SK-N-MC (cell line): Measurements from ENCODE around the gene FAM89B.

Experiments used
- DNase-seq: peaks from one replicate; pipeline ENCODE4 v3.0.0-alpha.2; 2011; ENCODE audit warnings: low read depth, low spot score
- H3K27ac ChIP-seq: fragments of 200-600 bp; sonication (generic); 2 replicates; pipeline ENCODE4 v1.5.1; 2016; ENCODE audit warnings: mixed run types
- H3K36me3 ChIP-seq: fragments of 200-600 bp; sonication (generic); 2 replicates; pipeline ENCODE4 v1.6.1; 2017; ENCODE audit warnings: antibody characterized with exemption, low read length, mixed read lengths; ENCODE audit not compliant: insufficient read depth
- H3K4me3 ChIP-seq: fragments of 200-600 bp; sonication (generic); 2 replicates; pipeline ENCODE4 v1.5.1; 2016
- H3K9ac ChIP-seq: fragments of 200-600 bp; sonication (generic); 2 replicates; pipeline ENCODE4 v1.8.0; 2017; ENCODE audit warnings: mixed run types, mixed read lengths; ENCODE audit not compliant: insufficient read length
- H3K9me3 ChIP-seq: fragments of 200-600 bp; sonication (generic); 2 replicates; pipeline ENCODE4 v1.6.1; 2017; ENCODE audit warnings: low read depth, mild to moderate bottlenecking, antibody characterized with exemption, low read length, moderate library complexity, mixed read lengths
- EZH2 ChIP-seq: fragments of 200-600 bp; sonication (generic); IDR thresholded peaks from one replicate; pipeline ENCODE4 v1.6.1; 2017; ENCODE audit warnings: antibody characterized with exemption
- FOXP2 ChIP-seq: optimal IDR thresholded peaks from 2 replicates; pipeline ENCODE3; 2011; ENCODE audit warnings: mild to moderate bottlenecking, moderate library complexity; ENCODE audit not compliant: insufficient read depth; ENCODE audit errors: extremely low read length, control extremely low read depth
- POLR2AphosphoS5 ChIP-seq: IDR thresholded peaks from 2 replicates; pipeline ENCODE4 v1.6.1; 2012; ENCODE audit warnings: mild to moderate bottlenecking, low read depth, low read length, borderline replicate concordance

FAM89B gene

DNA sequence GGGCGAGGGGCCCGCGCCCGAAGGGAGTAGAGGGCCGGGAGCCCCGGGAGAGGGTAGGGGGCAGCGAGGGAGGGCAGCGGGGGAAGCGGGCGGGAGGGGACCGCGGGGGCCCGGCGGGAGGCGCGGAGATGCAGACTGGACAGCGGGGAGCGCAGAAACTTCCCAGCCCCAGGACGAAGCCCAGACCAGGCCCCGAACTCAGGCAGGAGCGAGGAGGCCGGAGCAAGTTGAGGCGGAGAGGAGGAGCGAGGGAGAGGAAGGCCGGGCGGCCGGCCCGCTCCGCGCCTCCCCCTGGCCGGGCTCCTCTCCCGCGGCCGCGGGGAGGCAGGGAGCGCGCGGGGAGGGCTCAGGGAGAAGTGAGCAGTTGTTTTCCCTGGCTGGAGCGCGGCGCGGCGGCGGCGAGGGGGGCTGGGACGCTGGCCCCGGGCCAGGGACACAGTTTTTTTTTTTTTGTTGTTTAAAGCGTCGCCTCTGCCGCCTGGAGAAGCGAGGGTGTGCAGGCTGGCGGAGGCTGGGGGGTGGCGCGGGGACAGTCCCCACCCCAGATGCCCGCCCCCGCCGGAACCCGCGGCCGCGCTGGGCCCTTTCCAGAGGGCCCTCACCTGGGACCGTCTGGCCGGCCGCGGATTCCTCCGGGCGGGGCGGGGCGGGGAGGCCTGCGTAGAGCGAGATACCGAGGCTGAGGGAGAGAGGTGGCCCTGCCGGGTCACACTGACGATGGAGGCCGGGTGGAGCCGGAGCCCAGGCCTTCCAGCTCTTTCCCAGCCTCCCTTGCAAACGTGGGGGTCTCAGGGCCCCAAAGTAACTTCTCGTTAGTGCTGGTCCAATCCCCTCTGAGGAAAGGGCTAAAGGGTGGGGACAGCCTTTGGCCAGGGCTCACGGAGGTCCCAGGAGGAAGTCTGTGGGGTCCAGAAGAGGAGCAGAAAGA lies 14.1 kb upstream of the FAM89B start, which contains the start of gene LTBP3:
LTBP3 (minus strand) TSS at position 358 of the 928 bp plus-strand sequence. CDS start 400 bp downstream, outside the sequence.
- Histone ChIP-seq H3K27ac (peak within 1 kb of the TSS; percentile 83), H3K4me3 (peak within 1 kb of the TSS; percentile 89), H3K9me3 (no peaks in the 10 kb centered on the region), H3K36me3 (no peaks in the 10 kb centered on the region), H3K9ac (peak within 1 kb of the TSS; percentile 85)
- DNase-seq = no peak
- no peak for TF ChIP-seq FOXP2
- TF ChIP-seq POLR2AphosphoS5 = peak; percentile 47; the same call in 1 of the 2 replicates
- no peak for TF ChIP-seq EZH2

DNA sequence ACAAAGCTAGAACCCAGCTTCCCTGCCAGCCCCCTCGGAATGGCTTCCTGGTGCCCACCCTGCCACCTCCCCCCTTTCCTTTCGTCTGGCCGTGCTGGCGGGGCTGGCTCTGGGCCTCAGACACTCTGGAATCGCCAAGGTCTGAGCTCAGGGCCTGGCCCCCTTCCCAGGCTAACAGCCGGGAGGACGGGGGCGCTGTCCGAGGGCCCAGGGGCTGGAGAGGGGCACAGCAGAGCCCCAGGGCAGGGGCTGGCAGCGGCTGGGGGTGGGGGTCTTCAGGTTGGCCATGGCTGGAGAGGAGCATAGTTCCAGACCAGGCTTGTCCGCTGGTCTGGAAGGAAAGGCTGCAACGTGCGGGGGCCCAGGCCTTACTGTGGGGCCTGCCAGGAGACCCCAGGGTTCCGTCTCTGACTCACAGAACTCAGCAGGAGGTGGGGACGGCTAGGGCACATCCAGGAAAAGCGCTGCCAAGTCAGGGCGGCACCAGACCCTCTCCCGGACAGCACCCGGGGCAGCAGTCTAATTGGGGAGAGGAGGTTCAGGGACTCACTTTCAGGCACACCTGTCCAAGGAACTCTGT lies 13.3 kb upstream of the FAM89B start:
- DNase-seq = no peak
- peak overlapping the region; percentile 80 for H3K27ac ChIP-seq
- TF ChIP-seq POLR2AphosphoS5 (no peak), EZH2 (no peak), FOXP2 (no peak)
- peak overlapping the region; percentile 89 for H3K4me3 ChIP-seq
- no peaks in the 10 kb centered on the region for H3K36me3 ChIP-seq
- H3K9ac ChIP-seq = peak overlapping the region; percentile 84
- H3K9me3 ChIP-seq = no peaks in the 10 kb centered on the region

DNA sequence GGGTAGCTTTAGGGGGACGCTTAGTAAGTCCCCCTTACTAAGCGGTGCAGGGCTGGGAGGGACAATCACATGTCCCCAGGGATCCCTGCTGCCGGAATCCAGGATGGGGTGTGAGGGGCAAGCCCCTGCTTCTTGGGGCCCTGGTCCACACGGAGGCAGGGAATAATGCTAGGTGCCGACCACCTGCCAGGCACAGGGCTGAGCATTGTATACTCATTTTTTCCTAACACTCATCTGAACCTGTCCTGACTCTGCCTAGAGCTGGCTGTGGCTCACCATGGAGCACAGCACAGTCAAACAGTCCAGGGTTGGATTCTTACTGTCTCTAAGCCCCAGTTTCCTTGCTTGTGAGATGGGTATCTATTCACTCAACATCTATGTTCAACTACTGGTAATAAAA lies 12.8 kb upstream of the FAM89B start:
- Histone ChIP-seq H3K4me3 (no peak overlapping the region), H3K9ac (no peak overlapping the region), H3K9me3 (no peaks in the 10 kb centered on the region), H3K36me3 (no peaks in the 10 kb centered on the region), H3K27ac (peak overlapping the region; percentile 80)
- TF ChIP-seq FOXP2 = no peak
- DNase-seq = no peak

DNA sequence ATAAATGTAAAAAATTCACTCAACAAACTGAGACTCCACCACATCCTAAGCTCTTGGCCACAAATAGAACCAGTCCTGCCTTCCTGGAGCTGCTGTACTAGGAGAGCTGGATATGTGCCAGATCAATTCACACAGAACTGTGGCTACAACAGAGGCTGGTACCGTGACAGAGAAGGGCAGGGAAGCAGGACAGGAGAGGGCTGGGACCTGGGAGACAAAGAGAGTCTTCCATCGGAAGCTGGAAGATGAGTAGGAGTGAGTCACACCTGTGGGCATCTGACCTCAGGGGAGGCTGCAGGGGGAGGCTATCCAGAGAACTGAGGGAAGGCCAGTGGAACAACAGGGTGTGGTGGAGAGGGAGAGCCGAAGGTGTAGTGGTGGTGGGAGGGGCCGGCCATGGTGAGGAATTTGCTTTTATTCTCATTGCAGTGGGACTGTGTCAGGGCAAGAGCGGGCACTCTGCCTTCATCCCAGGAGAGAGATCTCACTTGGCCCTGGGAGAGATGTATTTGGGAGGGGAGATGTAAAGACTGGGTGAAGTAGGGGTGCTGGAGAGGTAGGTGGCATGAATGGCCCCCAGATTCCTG lies 12.3 kb upstream of the FAM89B start:
- no peaks in the 10 kb centered on the region for H3K36me3 ChIP-seq
- no peaks in the 10 kb centered on the region for H3K9me3 ChIP-seq
- DNase-seq = no peak
- no peak overlapping the region for H3K4me3 ChIP-seq
- peak overlapping the region; percentile 80; the same call in 1 of the 2 replicates for H3K27ac ChIP-seq
- TF ChIP-seq EZH2 = no peak
- TF ChIP-seq POLR2AphosphoS5 = no peak
- no peak overlapping the region for H3K9ac ChIP-seq

DNA sequence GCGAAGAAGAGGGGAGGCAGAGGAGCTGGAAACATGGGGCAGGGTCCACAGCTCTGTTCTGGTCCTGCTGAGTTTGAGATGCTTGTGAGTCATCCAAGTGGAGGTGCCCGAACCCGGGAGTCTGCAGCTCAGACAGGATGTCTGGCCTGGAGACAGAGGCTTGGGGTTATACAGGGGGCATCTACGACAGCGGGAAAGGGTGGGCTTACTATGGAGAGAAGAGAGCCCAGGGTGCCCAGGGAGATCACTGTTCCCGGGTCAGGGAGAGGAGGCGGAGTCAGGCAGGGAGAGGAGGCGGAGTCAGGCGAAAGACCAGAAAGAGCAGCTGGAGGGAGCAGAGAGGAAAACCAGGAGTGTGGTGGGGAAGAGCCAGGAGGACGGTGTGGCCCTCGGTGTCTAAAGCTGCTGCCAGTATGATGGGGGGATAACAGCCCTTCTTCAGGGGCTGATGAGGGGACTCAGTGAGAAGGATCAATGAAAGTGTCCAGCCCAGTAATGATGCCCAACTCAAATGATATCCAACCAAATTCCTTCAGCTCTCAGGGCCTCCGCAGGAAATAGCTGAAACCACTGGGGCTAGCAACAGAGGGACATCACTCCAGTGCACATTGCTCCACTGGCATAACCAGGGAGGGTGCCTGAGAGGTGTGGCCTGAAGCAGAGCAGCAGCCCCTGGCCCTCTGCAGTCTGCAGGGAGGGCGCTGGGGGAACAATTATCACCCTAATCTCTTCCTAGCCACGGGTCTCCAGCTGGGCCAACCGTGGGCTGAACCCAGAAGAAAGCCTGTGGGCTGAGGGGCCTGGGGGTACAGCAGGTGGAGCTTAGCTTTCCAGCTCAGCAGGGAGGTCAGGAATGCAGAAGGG lies 11.6 kb upstream of the FAM89B start:
- Histone ChIP-seq H3K9ac (no peak overlapping the region), H3K4me3 (peak overlapping the region; percentile 29; the same call in 1 of the 2 replicates), H3K36me3 (no peaks in the 10 kb centered on the region), H3K27ac (no peak overlapping the region), H3K9me3 (no peaks in the 10 kb centered on the region)
- no peak for DNase-seq
- TF ChIP-seq EZH2 = no peak
- no peak for TF ChIP-seq POLR2AphosphoS5
- TF ChIP-seq FOXP2 = no peak

DNA sequence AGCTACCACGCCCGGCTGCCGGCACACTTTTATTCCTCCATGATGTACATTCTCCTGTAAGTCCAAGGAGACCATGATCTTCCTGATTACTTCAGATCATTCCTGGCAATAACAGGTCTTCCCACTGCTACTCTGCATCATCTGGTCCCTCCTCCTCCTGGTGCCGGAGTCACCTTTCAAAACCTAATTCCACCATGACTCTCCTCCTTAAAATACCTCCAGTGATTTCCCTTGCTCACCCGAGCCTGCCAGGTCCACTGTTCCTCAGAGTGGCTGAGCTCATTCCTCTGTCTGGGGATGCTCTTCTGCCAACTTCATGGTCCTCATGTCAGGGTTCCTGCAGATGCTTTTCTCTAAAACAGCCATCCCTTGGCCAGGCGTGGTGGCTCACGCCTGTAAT lies 10.3 kb upstream of the FAM89B start:
- Histone ChIP-seq H3K36me3 (no peaks in the 10 kb centered on the region), H3K9ac (no peak overlapping the region), H3K4me3 (no peak overlapping the region), H3K27ac (no peak overlapping the region), H3K9me3 (no peaks in the 10 kb centered on the region)
- no peak for DNase-seq
- no peak for TF ChIP-seq FOXP2
- no peak for TF ChIP-seq POLR2AphosphoS5
- no peak for TF ChIP-seq EZH2

DNA sequence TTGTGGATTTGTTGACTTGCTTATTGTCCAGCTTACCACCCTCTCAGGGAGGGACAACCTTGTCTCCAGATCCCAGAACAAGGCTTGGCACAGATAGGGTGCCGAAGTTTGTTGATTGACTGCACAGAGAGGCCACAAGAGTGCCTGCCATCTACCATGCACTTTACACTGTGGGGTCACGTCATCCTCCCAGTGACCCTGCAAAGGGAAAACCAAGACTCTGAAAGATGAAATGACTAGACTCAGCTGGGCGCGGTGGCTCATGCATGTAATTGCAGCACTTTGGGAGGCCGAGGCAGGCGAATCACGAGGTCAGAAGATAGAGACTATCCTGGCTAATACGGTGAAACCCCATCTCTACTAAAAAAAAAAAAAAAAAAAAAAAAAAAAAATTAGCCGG lies 9.6 kb upstream of the FAM89B start:
- TF ChIP-seq POLR2AphosphoS5 (no peak), EZH2 (no peak), FOXP2 (no peak)
- DNase-seq = no peak

More for the DNA sequence above, 9.6 kb upstream of the FAM89B start:
- Histone ChIP-seq H3K36me3 (no peaks in the 10 kb centered on the region), H3K9ac (no peak overlapping the region), H3K27ac (no peak overlapping the region), H3K9me3 (no peaks in the 10 kb centered on the region), H3K4me3 (no peak overlapping the region)
